Activated T-cell treated with anti-CD3 and anti-CD28 coated beads, Interleukin-2, amount 50 U/mL, for 4 hours (primary cell): ENCODE measurements around the gene ORC3. TPM values are rescaled to one million over a fixed set of nuclear protein-coding genes. Genes with fewer than 3 reads are reported as not detected.
A peak's percentile ranks its signal among the peaks of the same experiment; 100 is the strongest.
"Not testable (repeated sequence)": the region's sequence is repeated elsewhere in the genome, so short reads cannot be mapped to it uniquely, and the experiment has no call there.

Experiments used
- ATAC-seq, 2 donors: fragments of 200-7000 bp; cut with Tn5 transposase; one replicate each; pipeline ENCODE4 v1.10.0; 2021
- DNase-seq: peaks from one replicate; pipeline ENCODE4 v3.0.0-alpha.2; 2020
- H3K27me3 Mint-ChIP-seq: one replicate; pipeline ENCODE4 v1.8.0; 2021; ENCODE audit warnings: low read depth, mixed read lengths
- H3K36me3 Mint-ChIP-seq: one replicate; pipeline ENCODE4 v1.8.0; 2022; ENCODE audit warnings: mixed read lengths; ENCODE audit not compliant: insufficient read depth
- H3K4me1 Mint-ChIP-seq: one replicate; pipeline ENCODE4 v1.8.0; 2021; ENCODE audit warnings: low read depth, mixed read lengths
- H3K4me3 Mint-ChIP-seq: one replicate; pipeline ENCODE4 v1.8.0; 2021; ENCODE audit warnings: mild to moderate bottlenecking, moderate library complexity, mixed read lengths
- H3K9me3 Mint-ChIP-seq: one replicate; pipeline ENCODE4 v1.8.0; 2021; ENCODE audit warnings: mixed read lengths
- total RNA-seq, 3 donors: library from RNA; stranded (reverse); gene quantifications; one replicate each; pipeline ENCODE4 v1.2.1, GENCODE V29; 2021

The ORC3 gene
- total RNA-seq, 3 donors from 2014 or later, result 22.7 to 25.7 (median 23.9) TPM

DNA sequence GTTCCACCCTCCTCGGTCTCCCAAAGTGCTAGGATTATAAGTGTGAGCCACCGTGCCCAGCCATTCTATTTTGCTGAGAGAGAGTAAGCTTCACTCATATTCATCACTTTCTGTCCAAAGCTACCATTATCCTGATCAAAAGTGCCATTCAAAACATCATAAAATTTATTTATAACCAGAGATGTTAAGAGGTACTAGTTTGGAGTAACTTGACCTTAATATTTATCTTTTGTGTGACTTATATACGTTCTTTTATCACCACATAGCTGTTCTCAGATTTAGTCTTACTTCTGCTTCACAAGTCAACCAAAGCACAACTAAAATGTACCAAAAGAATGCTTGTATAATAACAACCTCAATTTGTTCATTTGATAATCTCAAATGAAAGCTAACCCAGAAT lies 94.0 kb downstream of the ORC3 start:
- Mint-ChIP-seq H3K4me3 (no peak overlapping the region), H3K27me3 (no peaks in the 10 kb centered on the region), H3K9me3 (no peaks in the 10 kb centered on the region), H3K4me1 (peaks cover 71% of the 10 kb centered on the region), H3K36me3 (peaks cover 16% of the 10 kb centered on the region)
- ATAC-seq (no peak), DNase-seq (no peak)

DNA sequence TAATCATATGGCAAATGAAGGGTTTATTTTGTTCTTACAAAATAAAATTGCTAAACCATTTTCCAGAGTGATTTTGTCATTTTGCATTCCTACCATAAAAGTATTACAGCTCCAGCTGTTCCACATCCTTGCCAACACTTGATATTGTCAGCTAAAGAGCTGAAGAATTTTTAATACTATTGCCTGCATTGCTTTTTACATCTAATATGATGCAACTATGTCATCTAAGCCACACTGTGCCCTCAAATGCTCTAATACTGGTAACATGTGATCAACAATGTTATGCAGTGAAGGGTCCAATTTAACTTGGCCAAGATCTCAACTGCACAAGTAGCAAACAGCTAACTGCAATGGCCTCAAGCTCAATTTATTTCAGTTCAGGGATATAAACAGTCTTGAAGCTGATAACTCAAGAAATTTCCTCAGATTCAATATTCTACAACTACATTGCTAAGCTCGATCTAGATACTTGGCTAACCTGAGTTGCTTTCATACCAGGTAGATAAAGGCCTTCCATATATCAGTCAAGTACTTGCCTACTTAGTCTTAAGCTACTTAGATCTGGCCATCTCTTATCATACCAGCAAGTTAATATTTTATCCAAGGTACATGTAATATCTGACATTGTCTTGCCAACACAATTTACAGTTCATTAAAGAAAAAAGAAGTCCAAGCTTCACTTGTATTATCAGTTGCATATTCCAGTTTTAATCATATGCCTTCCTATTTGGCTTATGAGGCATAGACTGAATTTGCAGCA lies 95.1 kb downstream of the ORC3 start:
- ATAC-seq, result no peak
- no peak for DNase-seq

DNA sequence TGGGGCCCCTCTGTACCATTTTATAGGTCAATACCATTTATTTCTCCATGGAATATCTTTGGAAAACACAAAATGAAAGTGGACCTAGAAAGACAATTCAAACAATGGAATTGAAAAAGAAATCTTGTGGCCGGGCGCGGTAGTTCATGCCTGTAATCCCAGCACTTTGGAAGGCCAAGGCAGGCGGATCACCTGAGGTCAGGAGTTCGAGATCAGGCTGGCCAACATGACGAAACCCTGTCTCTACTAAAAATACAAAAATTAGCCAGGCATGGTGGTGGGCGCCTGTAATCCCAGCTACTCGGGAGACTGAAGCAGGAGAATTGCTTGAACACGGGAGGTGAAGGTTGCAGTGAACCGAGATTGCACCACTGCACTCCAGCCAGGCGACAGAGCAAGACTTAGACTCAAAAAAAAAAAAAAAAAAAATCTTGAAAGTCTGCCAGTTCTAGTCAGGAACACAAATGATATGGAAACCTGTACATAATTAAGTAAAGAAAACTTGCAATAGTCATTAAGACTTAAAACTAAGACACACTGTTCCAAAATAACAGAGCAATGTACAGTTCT lies 96.8 kb downstream of the ORC3 start:
- not testable (repeated sequence) for ATAC-seq, H3K4me3 Mint-ChIP-seq, H3K9me3 Mint-ChIP-seq, H3K27me3 Mint-ChIP-seq, DNase-seq
- peaks cover 11% of the 10 kb centered on the region for H3K36me3 Mint-ChIP-seq
- peaks cover 78% of the 10 kb centered on the region for H3K4me1 Mint-ChIP-seq

More for the DNA sequence above, 95.1 kb downstream of the ORC3 start:
- H3K4me1 Mint-ChIP-seq, result peaks cover 69% of the 10 kb centered on the region
- H3K4me3 Mint-ChIP-seq, result no peak overlapping the region
- no peaks in the 10 kb centered on the region for H3K9me3 Mint-ChIP-seq
- H3K27me3 Mint-ChIP-seq, result no peaks in the 10 kb centered on the region
- peaks cover 11% of the 10 kb centered on the region for H3K36me3 Mint-ChIP-seq

DNA sequence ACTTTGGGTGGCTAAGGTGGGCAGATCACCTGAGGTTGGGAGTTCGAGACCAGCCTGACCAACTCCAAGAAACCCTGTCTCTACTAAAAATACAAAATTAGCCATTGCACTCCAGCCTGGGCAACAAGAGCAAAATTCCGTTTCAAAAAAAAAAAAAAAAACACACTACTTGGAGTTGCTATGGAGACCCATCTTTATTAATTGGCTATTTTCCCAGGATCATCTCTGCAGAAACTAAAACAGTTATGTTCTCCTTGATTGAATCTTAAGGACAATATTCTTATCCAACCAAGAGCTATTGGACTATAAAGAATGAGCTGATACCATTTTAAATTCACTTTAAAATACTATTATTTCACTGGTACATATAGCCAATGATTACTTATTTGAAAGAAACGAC lies 97.4 kb downstream of the ORC3 start:
- Mint-ChIP-seq H3K4me1 (peaks cover 78% of the 10 kb centered on the region), H3K36me3 (peaks cover 11% of the 10 kb centered on the region), H3K4me3 (no peak overlapping the region), H3K9me3 (no peaks in the 10 kb centered on the region), H3K27me3 (no peaks in the 10 kb centered on the region)
- ATAC-seq (no peak), DNase-seq (no peak)

DNA sequence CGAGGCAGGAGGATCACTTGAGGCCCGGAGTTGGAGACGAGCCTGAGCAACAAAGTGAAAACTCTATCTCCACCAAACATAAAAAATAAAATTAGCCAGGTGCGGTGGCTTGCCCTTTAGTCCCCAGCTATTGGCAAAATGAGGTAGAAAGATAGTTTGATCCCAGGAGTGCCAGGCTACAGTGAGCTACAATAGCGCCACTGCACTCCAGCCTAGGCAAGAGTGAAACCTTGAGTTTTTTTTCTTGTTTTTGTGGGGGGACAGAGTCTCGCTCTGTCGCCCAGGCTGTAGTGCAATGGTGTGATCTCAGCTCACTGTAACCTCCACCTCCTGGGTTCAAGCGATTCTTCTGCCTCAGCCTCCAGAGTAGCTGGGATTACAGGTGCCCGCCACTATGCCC lies 98.0 kb downstream of the ORC3 start:
- not testable (repeated sequence) for H3K27me3 Mint-ChIP-seq, H3K9me3 Mint-ChIP-seq, ATAC-seq, DNase-seq, H3K4me3 Mint-ChIP-seq, H3K36me3 Mint-ChIP-seq
- H3K4me1 Mint-ChIP-seq, result peaks cover 79% of the 10 kb centered on the region

DNA sequence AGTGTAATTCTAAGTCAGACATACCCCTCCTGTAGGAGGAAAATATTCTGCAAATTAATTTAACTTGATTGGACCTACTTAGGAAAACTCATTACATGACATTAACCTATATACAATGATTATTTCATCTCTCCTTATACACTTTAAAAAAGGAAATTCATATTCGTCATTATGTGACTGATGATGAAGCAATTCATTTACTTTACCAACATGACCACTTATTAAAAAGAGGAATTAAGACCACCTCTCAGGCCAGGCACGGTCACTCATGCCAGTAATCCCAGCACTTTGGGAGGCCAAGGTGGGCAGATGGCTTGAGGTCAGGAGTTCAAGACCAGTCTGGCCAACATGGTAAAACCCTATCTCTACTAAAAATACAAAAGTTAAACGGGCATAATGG lies 100.5 kb downstream of the ORC3 start:
- Mint-ChIP-seq H3K9me3 (no peaks in the 10 kb centered on the region), H3K36me3 (peaks cover 14% of the 10 kb centered on the region), H3K27me3 (no peaks in the 10 kb centered on the region), H3K4me1 (peaks cover 77% of the 10 kb centered on the region), H3K4me3 (no peak overlapping the region)
- ATAC-seq, result no peak
- no peak for DNase-seq

DNA sequence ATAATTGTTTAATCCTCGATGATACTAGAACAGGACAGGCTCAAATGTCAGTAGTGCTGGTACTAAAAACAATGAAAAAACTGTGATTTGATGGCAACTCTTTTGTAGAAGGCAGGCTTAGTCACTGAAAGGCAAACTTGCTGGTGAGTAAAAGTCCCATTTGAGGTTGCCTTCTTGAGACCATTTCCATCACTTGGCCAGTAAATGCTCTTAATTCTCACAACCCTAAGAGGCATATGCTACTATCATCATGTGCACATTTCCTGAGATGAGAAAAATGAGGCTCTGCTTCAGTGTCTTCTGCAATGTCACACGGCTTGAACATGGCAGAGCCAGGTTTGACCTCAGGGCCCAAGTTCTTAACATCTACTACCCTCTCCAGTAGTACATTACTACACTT lies 102.2 kb downstream of the ORC3 start:
- Mint-ChIP-seq H3K4me3 (no peak overlapping the region), H3K4me1 (peaks cover 74% of the 10 kb centered on the region)
- ATAC-seq, result peak in 1 of 2 donors; percentile 7

DNA sequence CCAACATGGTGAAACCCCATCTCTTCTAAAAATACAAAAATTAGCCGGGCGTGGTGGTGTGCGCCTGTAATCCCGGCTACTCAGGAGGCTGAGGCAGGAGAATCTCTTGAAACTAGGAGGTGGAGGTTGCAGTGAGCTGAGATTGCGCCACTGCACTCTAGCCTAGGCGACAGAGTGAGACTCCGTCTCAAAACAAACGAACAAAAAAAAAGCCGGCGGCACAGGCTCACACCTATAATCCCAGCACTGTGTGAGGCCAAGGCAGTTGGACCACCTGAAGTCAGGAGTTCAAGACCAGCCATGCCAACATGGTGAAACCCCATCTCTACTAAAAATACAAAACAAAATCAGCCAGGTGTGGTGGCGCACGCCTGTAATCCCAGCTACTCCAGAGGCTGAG lies 106.9 kb downstream of the ORC3 start:
- not testable (repeated sequence) for H3K9me3 Mint-ChIP-seq, H3K27me3 Mint-ChIP-seq, DNase-seq, ATAC-seq
- peaks cover 69% of the 10 kb centered on the region for H3K4me1 Mint-ChIP-seq
- H3K36me3 Mint-ChIP-seq, result peaks cover 18% of the 10 kb centered on the region
- H3K4me3 Mint-ChIP-seq, result peak overlapping the region; percentile 26

More for the DNA sequence above, 102.2 kb downstream of the ORC3 start:
- Mint-ChIP-seq H3K36me3 (peaks cover 8% of the 10 kb centered on the region), H3K27me3 (no peaks in the 10 kb centered on the region), H3K9me3 (no peaks in the 10 kb centered on the region)
- DNase-seq, result no peak

DNA sequence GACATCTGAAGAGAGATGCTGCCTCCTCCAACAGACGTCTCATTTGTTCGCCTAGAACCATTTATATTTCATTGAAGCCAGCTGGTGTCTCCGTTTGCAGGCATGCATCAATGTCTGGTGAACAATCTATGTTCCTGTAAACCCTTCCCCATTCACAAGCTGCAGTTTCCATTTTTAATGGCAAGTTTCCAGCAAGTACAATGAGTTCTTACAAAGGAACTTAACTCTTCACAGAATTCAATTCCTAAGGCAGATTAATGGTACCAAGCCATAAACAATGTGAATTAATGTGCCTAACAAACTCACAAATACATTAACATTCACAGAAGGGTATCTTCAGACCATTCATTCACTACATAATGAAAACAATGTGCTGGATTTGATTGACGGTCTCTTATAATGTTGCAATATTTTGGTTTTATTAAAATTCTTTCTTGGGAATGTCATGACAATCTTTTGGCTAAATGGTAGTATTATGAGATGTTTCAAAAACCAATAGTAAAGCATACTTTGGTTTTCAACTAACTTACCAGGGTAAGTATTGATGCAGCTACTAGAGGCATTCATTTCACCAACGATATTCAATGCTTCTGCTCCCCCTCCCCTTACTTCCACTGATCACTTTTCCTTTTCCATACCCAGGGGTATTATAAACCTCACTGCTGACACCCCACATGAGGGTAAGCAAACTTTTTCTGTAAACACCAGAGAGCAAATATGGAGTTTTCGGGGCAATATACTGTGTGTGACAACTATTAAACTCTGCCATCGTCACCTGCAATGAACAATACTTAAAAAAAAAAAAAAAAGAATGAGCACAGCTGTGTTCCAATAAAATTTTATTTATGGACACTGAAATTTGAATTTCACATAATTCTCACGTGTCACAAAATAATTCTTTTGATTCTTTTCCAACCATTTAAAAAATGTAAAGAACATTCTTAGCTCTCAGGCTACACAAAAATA lies 107.9 kb downstream of the ORC3 start:
- H3K36me3 Mint-ChIP-seq, result peaks cover 18% of the 10 kb centered on the region
- no peaks in the 10 kb centered on the region for H3K27me3 Mint-ChIP-seq
- ATAC-seq, result no peak

DNA sequence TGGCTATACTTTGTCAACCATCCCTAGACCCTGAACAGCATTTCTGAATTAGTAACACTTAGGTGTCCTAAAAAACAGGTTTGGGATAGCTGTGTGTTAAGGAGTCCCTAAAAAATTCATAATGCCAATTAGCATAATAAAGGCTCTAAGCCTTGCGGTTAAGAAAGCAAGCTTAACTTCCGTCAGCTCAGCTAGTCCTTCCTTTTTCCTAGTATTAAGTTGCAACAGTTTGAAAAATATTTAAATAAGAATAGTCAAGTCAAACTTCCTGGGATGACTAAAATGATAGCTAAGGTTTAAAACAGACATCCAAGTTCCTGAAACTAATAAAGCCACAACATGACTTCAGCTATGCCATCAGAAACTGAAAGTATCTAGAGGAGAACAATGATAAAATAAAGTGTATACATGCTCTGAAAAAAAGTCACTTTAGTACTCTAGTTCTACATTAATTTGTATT lies 108.6 kb downstream of the ORC3 start:
- Mint-ChIP-seq H3K36me3 (peaks cover 16% of the 10 kb centered on the region), H3K4me3 (peak overlapping the region; percentile 97), H3K9me3 (no peaks in the 10 kb centered on the region), H3K4me1 (peaks cover 62% of the 10 kb centered on the region), H3K27me3 (no peaks in the 10 kb centered on the region)
- DNase-seq (no peak), ATAC-seq (no peak)

More for the DNA sequence above, 107.9 kb downstream of the ORC3 start:
- H3K4me3 Mint-ChIP-seq, result peak overlapping the region; percentile 97
- peaks cover 66% of the 10 kb centered on the region for H3K4me1 Mint-ChIP-seq
- no peak for DNase-seq
- H3K9me3 Mint-ChIP-seq, result no peaks in the 10 kb centered on the region

DNA sequence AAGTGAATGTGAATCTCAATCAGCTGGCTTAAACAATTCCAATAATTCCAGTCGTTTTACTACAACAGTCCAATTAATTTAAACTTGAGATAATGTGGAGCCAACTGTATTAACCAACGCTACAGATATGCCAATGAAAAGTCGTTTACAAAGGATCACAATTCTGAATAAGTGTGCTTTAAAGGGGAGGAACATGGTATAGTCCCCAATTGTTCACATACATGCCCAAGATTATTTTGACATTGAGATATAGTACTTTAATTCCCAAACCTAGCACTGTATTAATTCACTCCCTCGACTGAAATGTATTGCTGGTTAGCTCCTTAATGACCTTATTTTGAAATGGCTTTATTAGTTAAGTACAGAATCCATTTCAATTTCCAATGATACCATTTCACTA lies 109.6 kb downstream of the ORC3 start:
- Mint-ChIP-seq H3K9me3 (no peaks in the 10 kb centered on the region), H3K27me3 (no peaks in the 10 kb centered on the region), H3K4me1 (peaks cover 53% of the 10 kb centered on the region), H3K36me3 (peaks cover 14% of the 10 kb centered on the region), H3K4me3 (peak overlapping the region; percentile 97)
- no peak for DNase-seq
- no peak for ATAC-seq

DNA sequence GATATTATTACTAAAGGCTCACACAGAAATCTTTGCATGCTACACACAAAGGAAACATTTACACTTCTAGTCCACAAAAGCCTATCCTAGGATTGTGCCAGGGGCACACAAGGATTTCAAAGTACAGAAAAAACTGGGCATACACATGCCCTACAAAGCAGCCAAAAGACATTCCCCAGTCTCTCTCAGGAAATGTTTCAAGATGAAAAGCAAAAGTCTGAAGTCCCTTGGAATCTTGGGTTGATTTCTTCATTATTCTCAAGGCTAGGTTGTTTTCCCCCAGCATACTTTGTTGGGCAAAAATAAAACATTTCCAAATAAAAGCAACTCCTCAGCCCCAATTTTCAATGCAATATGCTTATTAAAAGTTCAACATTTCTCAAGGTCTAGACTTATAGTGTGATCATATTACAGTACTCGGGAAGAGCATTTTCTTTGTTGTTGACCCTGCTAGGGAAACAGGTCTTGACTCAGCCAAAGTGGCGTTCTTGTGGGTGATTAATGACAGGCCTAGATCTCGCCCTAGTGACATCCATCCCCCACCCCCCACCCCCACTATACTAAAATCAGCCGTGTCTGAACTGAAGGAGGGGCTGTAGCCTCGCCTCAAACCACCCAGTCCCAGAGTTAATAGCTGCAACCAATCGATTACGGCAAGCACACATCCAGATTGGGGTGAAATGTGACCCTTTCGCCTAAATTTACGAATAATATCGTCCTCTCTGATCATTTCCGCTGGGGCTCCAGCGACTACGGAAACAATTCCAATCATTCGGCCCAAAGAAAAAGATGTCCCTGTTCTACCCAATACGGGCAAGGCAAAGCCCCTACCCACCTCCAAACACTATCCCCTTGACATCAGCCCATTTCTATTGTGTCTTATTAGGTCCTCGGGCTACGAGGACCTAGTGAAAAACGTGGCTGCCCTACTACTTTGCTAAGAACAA lies 110.7 kb downstream of the ORC3 start:
- H3K4me3 Mint-ChIP-seq, result peak overlapping the region; percentile 97
- peak; percentile 7 to 19 for ATAC-seq
- no peaks in the 10 kb centered on the region for H3K9me3 Mint-ChIP-seq
- peak; percentile 19 for DNase-seq
- H3K27me3 Mint-ChIP-seq, result no peaks in the 10 kb centered on the region
- H3K4me1 Mint-ChIP-seq, result peaks cover 52% of the 10 kb centered on the region
- H3K36me3 Mint-ChIP-seq, result peaks cover 14% of the 10 kb centered on the region

DNA sequence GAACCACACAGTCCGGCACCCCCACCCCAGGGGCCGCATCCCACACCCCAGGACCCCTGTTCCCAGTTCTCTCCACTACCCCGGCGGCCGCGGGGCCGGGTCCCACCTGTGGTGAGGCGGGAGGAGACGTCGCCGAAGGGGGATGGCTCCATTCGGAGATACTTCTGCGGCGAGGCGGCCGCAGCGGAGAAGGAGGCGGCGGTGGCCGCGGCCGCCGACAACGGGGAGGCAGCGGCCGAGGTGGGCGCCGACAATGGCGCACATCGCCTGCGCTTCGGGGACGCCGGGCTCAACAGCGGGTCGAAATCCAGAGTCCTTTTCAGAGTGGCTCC lies 111.4 kb downstream of the ORC3 start:
- DNase-seq (peak; percentile 15), ATAC-seq (no peak)
- peak overlapping the region; percentile 97 for H3K4me3 Mint-ChIP-seq
- no peaks in the 10 kb centered on the region for H3K9me3 Mint-ChIP-seq
- H3K4me1 Mint-ChIP-seq, result peaks cover 46% of the 10 kb centered on the region
- H3K27me3 Mint-ChIP-seq, result no peaks in the 10 kb centered on the region
- H3K36me3 Mint-ChIP-seq, result peaks cover 14% of the 10 kb centered on the region
